SW480 (cell line): ENCODE data around the gene CLIC6.

ENCODE experiments used
- DNase-seq: peaks from one replicate; pipeline ENCODE4 v3.0.0-alpha.2; 2016; ENCODE audit warnings: low spot score

Gene CLIC6

GRCh38 chr21:34668803-34669148 is at the start of gene CLIC6:
Gene CLIC6 (plus strand): TSS chr21:34668994. CDS start chr21:34669389, 395 bp downstream.
- no peak for DNase-seq

- DNase-seq: no peak
These were observed 48.7 kb upstream of the CLIC6 start for GRCh38 chr21:34619841-34620665.

GRCh38 chr21:34621434-34622350 is 47.1 kb upstream of the CLIC6 start:
- no peak for DNase-seq

GRCh38 chr21:34623516-34623915 is 45.3 kb upstream of the CLIC6 start:
- DNase-seq: no peak

- DNase-seq: no peak
These were observed 43.7 kb upstream of the CLIC6 start for GRCh38 chr21:34625030-34625593.

- DNase-seq: no peak
These were observed 42.7 kb upstream of the CLIC6 start for GRCh38 chr21:34626131-34626530.

- DNase-seq: peak; percentile 61
These were observed 38.2 kb upstream of the CLIC6 start for GRCh38 chr21:34630536-34631143.

- no peak for DNase-seq
These were observed 36.3 kb upstream of the CLIC6 start for GRCh38 chr21:34632498-34632897.

GRCh38 chr21:34635307-34635706 is 33.5 kb upstream of the CLIC6 start:
- DNase-seq: no peak

- DNase-seq: no peak
These were observed 31.8 kb upstream of the CLIC6 start for GRCh38 chr21:34636961-34637360.

GRCh38 chr21:34639250-34639649 is 29.5 kb upstream of the CLIC6 start:
- no peak for DNase-seq

GRCh38 chr21:34639882-34640788 is 28.7 kb upstream of the CLIC6 start:
- DNase-seq: no peak

- DNase-seq: peak; percentile 40
These were observed 27.9 kb upstream of the CLIC6 start for GRCh38 chr21:34640858-34641257.

GRCh38 chr21:34642211-34643075 is 26.4 kb upstream of the CLIC6 start:
- DNase-seq: peak; percentile 98

- DNase-seq: peak; percentile 93
These were observed 24.0 kb upstream of the CLIC6 start for GRCh38 chr21:34644825-34645224.

GRCh38 chr21:34647555-34647954 is 21.2 kb upstream of the CLIC6 start:
- no peak for DNase-seq

- no peak for DNase-seq
These were observed 20.0 kb upstream of the CLIC6 start for GRCh38 chr21:34648739-34649297.

GRCh38 chr21:34649400-34649799 is 19.4 kb upstream of the CLIC6 start:
- DNase-seq: peak; percentile 58

GRCh38 chr21:34650861-34651431 is 17.8 kb upstream of the CLIC6 start:
- no peak for DNase-seq

GRCh38 chr21:34651642-34652041 is 17.2 kb upstream of the CLIC6 start:
- DNase-seq: no peak
